ENCODE results near the gene ZDHHC14.

The ZDHHC14 gene

GRCh38 chr6:157538168-157538567, 157.2 kb downstream of the ZDHHC14 start:
- no peak for DNase-seq

- no peak for DNase-seq
Observed at GRCh38 chr6:157538698-157539097, 157.7 kb downstream of the ZDHHC14 start.

GRCh38 chr6:157539421-157539822, 158.4 kb downstream of the ZDHHC14 start:
- DNase-seq: no peak

- DNase-seq: no peak
Observed at GRCh38 chr6:157539900-157540752, 159.1 kb downstream of the ZDHHC14 start.

GRCh38 chr6:157541618-157542413, 160.8 kb downstream of the ZDHHC14 start:
- no peak for DNase-seq

GRCh38 chr6:157542414-157543160, 161.6 kb downstream of the ZDHHC14 start:
- DNase-seq: no peak

GRCh38 chr6:157546321-157546720, 165.3 kb downstream of the ZDHHC14 start:
- DNase-seq: no peak

GRCh38 chr6:157547112-157547511, 166.1 kb downstream of the ZDHHC14 start:
- DNase-seq: no peak

- DNase-seq: no peak
Observed at GRCh38 chr6:157548635-157549467, 167.9 kb downstream of the ZDHHC14 start.

- DNase-seq: no peak
Observed at GRCh38 chr6:157549468-157549745, 168.4 kb downstream of the ZDHHC14 start.

- no peak for DNase-seq
Observed at GRCh38 chr6:157550114-157550989, 169.4 kb downstream of the ZDHHC14 start.

GRCh38 chr6:157551041-157551832, 170.2 kb downstream of the ZDHHC14 start:
- DNase-seq: no peak

- no peak for DNase-seq
Observed at GRCh38 chr6:157552081-157552747, 171.2 kb downstream of the ZDHHC14 start.

GRCh38 chr6:157552820-157553485, 172.0 kb downstream of the ZDHHC14 start:
- no peak for DNase-seq

GRCh38 chr6:157554747-157555146, 173.8 kb downstream of the ZDHHC14 start:
- DNase-seq: no peak

- DNase-seq: no peak
Observed at GRCh38 chr6:157555455-157556143, 174.6 kb downstream of the ZDHHC14 start.

- DNase-seq: no peak
Observed at GRCh38 chr6:157556144-157556645, 175.2 kb downstream of the ZDHHC14 start.

GRCh38 chr6:157556671-157557430, 175.9 kb downstream of the ZDHHC14 start:
- DNase-seq: no peak

All from right hindlimb (tissue), 1 donor.